Neural progenitor cell (in vitro differentiated cells): ENCODE data around the gene PRUNE2. TPM values are rescaled to one million over a fixed set of nuclear protein-coding genes. Genes with fewer than 3 reads are reported as not detected.

Experiments
- DNase-seq: peaks from one replicate; pipeline ENCODE4 v3.0.0-alpha.2; 2016; ENCODE audit warnings: low spot score
- H2AFZ ChIP-seq: fragments of 200-600 bp; sonication (generic); replicated peaks from 2 replicates; pipeline ENCODE4 v1.6.1; 2016; ENCODE audit warnings: antibody characterized with exemption
- H3F3A ChIP-seq: fragments of 200-600 bp; sonication (generic); 2 replicates; pipeline ENCODE4 v1.6.1; 2016; ENCODE audit warnings: antibody characterized with exemption, low read depth
- H3K27ac ChIP-seq: fragments of 200-600 bp; sonication (generic); 2 replicates; pipeline ENCODE4 v1.5.1; 2016; ENCODE audit warnings: mild to moderate bottlenecking
- H3K27me3 ChIP-seq: fragments of 200-600 bp; sonication (generic); 2 replicates; pipeline ENCODE4 v1.6.1; 2016; ENCODE audit warnings: mild to moderate bottlenecking, moderate library complexity
- H3K36me3 ChIP-seq: fragments of 200-600 bp; sonication (generic); 2 replicates; pipeline ENCODE4 v1.5.1; 2016
- H3K4me1 ChIP-seq: fragments of 200-600 bp; sonication (generic); 2 replicates; pipeline ENCODE4 v1.6.1; 2016; ENCODE audit warnings: mixed run types
- H3K4me2 ChIP-seq: fragments of 200-600 bp; sonication (generic); 2 replicates; pipeline ENCODE4 v1.6.1; 2016
- H3K4me3 ChIP-seq: fragments of 200-600 bp; sonication (generic); 2 replicates; pipeline ENCODE4 v1.5.1; 2016
- H3K79me2 ChIP-seq: fragments of 200-600 bp; sonication (generic); 2 replicates; pipeline ENCODE4 v1.6.1; 2016; ENCODE audit warnings: low read depth
- H3K9ac ChIP-seq: fragments of 200-600 bp; sonication (generic); 2 replicates; pipeline ENCODE4 v1.6.1; 2016
- H3K9me3 ChIP-seq: fragments of 200-600 bp; sonication (generic); 2 replicates; pipeline ENCODE4 v1.5.1; 2016; ENCODE audit warnings: low read depth
- H4K20me1 ChIP-seq: fragments of 200-600 bp; sonication (generic); 2 replicates; pipeline ENCODE4 v1.6.1; 2016; ENCODE audit warnings: low read depth
- H3K27ac Mint-ChIP-seq: 3 replicates; pipeline ENCODE4 v1.8.0; 2021; ENCODE audit warnings: mixed read lengths
- H3K27me3 Mint-ChIP-seq: 2 replicates; pipeline ENCODE4 v1.8.0; 2022; ENCODE audit warnings: low read depth, mild to moderate bottlenecking, inconsistent platforms, moderate library complexity, mixed read lengths; ENCODE audit not compliant: insufficient read depth
- H3K36me3 Mint-ChIP-seq: 3 replicates; pipeline ENCODE4 v1.8.0; 2021; ENCODE audit warnings: mixed read lengths
- H3K4me1 Mint-ChIP-seq: 3 replicates; pipeline ENCODE4 v1.8.0; 2021; ENCODE audit warnings: mixed read lengths
- H3K4me3 Mint-ChIP-seq: 3 replicates; pipeline ENCODE4 v1.8.0; 2021; ENCODE audit warnings: mild to moderate bottlenecking, moderate library complexity, mixed read lengths
- H3K9me3 Mint-ChIP-seq: 3 replicates; pipeline ENCODE4 v1.8.0; 2020; ENCODE audit warnings: mixed read lengths
- CTCF ChIP-seq: fragments of 200-600 bp; sonication (generic); IDR thresholded peaks from 2 replicates; pipeline ENCODE4 v1.5.1; 2017; ENCODE audit warnings: antibody characterized with exemption, mild to moderate bottlenecking
- EZH2 ChIP-seq: fragments of 200-600 bp; sonication (generic); IDR thresholded peaks from 2 replicates; pipeline ENCODE4 v1.6.1; 2017; ENCODE audit warnings: antibody characterized with exemption, mild to moderate bottlenecking, moderate library complexity
- EZH2phosphoT487 ChIP-seq: fragments of 200-600 bp; sonication (generic); IDR thresholded peaks from 2 replicates; pipeline ENCODE4 v1.6.1; 2017; ENCODE audit warnings: antibody characterized with exemption
- total RNA-seq: library from RNA; depleted of rRNA; stranded (reverse); fragments of >200 nt; gene quantifications from 2 replicates; pipeline ENCODE4 v1.2.3, GENCODE V29; 2015; ENCODE audit warnings: low replicate concordance

Gene PRUNE2
- total RNA-seq, 1 donor from 2014 or later, result 28.2 TPM

- no peaks in the 10 kb centered on the region for H3K36me3 Mint-ChIP-seq
- no peak for DNase-seq
These were observed 118.2 kb downstream of the PRUNE2 start for GRCh38 chr9:76787677-76788076.

GRCh38 chr9:76785501-76785900 is 120.4 kb downstream of the PRUNE2 start:
- Histone ChIP-seq H3K9ac (no peak overlapping the region), H3K27ac (no peak overlapping the region), H3K4me3 (no peak overlapping the region), H4K20me1 (no peaks in the 10 kb centered on the region), H3K79me2 (no peaks in the 10 kb centered on the region), H3K9me3 (no peaks in the 10 kb centered on the region), H3F3A (no peaks in the 10 kb centered on the region), H3K27me3 (no peaks in the 10 kb centered on the region), H3K36me3 (no peaks in the 10 kb centered on the region), H3K4me2 (no peak overlapping the region), H3K4me1 (no peaks in the 10 kb centered on the region), H2AFZ (no peak overlapping the region)
- DNase-seq, result no peak
- peaks cover 5% of the 10 kb centered on the region for H3K27me3 Mint-ChIP-seq
- no peak overlapping the region for H3K4me3 Mint-ChIP-seq
- no peaks in the 10 kb centered on the region for H3K36me3 Mint-ChIP-seq
- TF ChIP-seq EZH2phosphoT487 (no peak), CTCF (no peak), EZH2 (no peak)
- no peaks in the 10 kb centered on the region for H3K9me3 Mint-ChIP-seq
- no peaks in the 10 kb centered on the region for H3K4me1 Mint-ChIP-seq
- H3K27ac Mint-ChIP-seq, result no peak overlapping the region

More at GRCh38 chr9:76787677-76788076, 118.2 kb downstream of the PRUNE2 start:
- Histone ChIP-seq H3K27ac (no peak overlapping the region), H3K79me2 (no peaks in the 10 kb centered on the region), H3K9ac (no peak overlapping the region), H3K36me3 (no peaks in the 10 kb centered on the region), H4K20me1 (no peaks in the 10 kb centered on the region), H3K27me3 (no peaks in the 10 kb centered on the region), H3K4me2 (no peak overlapping the region), H3K4me3 (no peak overlapping the region), H2AFZ (peak overlapping the region; percentile 37), H3K9me3 (no peaks in the 10 kb centered on the region), H3K4me1 (no peaks in the 10 kb centered on the region), H3F3A (no peaks in the 10 kb centered on the region)
- H3K27ac Mint-ChIP-seq, result no peak overlapping the region
- no peaks in the 10 kb centered on the region for H3K9me3 Mint-ChIP-seq
- no peak overlapping the region for H3K4me3 Mint-ChIP-seq
- peaks cover 3% of the 10 kb centered on the region for H3K27me3 Mint-ChIP-seq
- H3K4me1 Mint-ChIP-seq, result no peaks in the 10 kb centered on the region
- no peak for TF ChIP-seq CTCF
- no peak for TF ChIP-seq EZH2
- TF ChIP-seq EZH2phosphoT487, result no peak

- TF ChIP-seq EZH2 (no peak), EZH2phosphoT487 (no peak), CTCF (no peak)
- H3F3A ChIP-seq, result no peaks in the 10 kb centered on the region
These were observed 121.0 kb downstream of the PRUNE2 start for GRCh38 chr9:76784881-76785280.

More at GRCh38 chr9:76784881-76785280, 121.0 kb downstream of the PRUNE2 start:
- Mint-ChIP-seq H3K27me3 (peaks cover 5% of the 10 kb centered on the region), H3K36me3 (no peaks in the 10 kb centered on the region), H3K4me3 (no peak overlapping the region), H3K4me1 (no peaks in the 10 kb centered on the region), H3K9me3 (no peaks in the 10 kb centered on the region), H3K27ac (no peak overlapping the region)
- no peak for DNase-seq
- H3K79me2 ChIP-seq, result no peaks in the 10 kb centered on the region
- H3K9ac ChIP-seq, result no peak overlapping the region
- no peaks in the 10 kb centered on the region for H3K4me1 ChIP-seq
- H3K9me3 ChIP-seq, result no peaks in the 10 kb centered on the region
- no peaks in the 10 kb centered on the region for H4K20me1 ChIP-seq
- no peak overlapping the region for H2AFZ ChIP-seq
- H3K4me3 ChIP-seq, result no peak overlapping the region
- H3K27me3 ChIP-seq, result no peaks in the 10 kb centered on the region
- H3K27ac ChIP-seq, result no peak overlapping the region
- H3K4me2 ChIP-seq, result no peak overlapping the region
- no peaks in the 10 kb centered on the region for H3K36me3 ChIP-seq
